ENCODE measurements around the gene SKOR2.
"Not testable (repeated sequence)": the region's sequence is repeated elsewhere in the genome, so short reads cannot be mapped to it uniquely, and the experiment has no call there.

SKOR2 gene

DNA sequence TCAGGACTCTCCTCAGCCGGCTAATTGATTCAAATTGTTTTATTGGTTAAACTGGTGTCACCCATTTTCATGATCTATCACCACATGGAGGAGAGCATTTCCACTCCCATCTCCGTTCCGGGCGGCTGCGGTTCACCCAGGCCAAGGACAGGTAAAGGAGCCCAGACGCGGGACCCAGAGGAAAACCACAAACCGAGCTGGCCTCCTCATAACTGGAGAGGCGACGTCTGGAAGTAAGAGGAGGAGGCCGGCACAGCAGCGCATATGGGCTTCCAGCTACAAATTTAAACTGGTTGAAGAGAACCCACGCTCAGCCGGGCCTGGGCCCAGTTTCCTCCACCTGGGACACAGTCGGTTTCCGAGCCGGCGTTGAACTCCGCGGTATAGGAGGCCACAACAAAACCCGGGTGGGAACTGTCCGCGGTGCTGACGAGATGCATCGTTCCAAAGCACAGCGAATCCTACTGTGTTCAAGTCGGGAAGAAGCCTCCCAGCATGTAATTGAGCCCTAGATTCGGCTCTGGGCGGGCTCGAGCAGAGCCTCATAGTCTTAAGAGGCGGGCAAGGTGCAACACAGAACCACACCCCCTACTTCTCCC is 3.0 kb upstream of the SKOR2 start:
- no peak for DNase-seq

DNA sequence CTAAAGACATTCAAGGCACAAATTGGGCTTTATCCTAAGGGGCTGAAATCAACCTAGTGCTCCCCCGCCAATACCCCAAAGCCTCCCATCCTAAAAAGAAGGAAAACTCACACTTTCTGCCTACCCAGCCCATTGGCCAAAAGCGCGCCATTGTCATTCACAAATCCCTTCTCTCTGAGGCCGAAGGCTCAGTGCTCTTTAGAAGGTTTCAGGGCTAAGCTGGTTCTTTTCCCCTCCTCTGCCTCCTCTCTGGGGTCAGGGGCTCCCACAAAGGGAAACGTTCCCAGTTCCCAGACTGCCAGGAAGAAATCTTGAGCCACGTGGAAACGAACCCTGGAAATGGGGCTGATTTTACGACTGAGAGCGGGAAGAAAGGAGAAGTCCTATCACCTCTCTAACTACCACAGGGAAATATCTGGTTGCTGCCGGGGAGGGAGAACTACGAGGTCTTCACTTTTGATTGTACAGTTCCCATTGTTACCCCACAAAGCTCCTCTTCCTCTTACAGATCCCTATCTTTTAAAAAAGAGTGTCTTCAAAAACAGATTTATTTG is 1.7 kb upstream of the SKOR2 start:
- DNase-seq = no peak

DNA sequence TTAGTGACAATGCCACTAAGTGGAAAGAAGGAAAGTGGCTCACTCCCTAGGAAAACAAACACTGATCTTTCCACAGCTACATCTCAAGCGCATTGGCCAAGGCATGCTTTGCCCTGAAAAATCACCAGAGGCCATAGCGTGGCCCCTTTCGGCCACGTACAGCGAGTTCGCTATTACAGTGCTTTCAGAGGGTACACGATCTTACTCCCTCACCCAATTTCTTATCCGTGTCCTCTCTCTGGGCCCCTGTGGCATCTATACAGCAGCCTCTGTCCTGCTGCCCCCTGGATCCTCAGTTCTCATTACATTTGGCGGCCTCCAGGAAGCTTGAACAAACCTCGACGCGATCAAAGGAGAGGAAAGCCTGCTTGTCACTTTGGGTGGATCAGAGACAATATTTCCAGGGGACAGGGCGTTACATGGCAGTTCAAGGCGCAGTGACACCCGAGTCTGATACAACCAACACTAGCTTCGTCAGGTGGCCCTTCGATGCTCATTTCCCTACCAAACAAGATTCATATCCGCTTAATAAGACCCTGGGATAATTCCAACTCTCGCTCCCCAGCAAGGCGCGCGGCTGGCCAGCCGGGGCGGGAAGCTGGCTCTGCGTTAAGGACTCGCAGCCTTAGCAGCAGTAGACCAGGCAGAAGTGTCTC is 941 bp downstream of the SKOR2 start:
- no peak for DNase-seq

- DNase-seq = no peak
Measured at GRCh38 chr18:47249314-47249981, 2.0 kb downstream of the SKOR2 start.

DNA sequence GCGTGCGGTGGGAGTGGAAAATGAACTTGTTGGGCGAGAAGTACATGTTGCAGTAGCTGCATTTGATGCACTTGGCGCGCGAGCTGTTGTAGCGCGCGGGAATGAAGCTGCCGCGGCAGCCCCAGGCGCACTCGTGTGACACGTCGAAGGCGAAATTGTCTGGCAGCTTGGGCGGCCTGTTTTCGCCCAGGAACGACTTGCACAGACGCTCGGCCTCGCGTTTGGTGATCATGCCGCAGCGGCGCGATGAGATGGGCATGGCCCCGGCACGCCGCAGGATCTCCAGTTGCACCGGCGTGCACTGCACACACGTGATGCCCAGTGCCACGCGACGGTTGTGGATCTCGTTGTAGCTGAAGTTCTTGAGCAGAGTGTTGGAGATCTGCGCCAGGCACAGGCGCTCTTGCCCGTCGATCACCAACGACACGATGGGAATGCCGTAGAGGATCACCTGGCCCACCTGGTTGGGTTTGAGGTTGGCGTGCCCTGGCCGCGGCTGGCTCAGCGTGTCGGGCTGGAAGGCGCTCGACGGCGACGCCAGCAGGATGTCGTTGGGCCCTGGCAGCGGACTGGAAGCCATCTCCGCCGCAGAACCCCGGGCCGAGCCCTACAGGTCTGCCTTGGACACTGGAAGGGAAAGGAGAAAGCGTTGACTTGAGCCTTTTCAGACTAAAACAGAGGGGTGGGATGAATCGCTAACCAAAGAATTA is 2.7 kb downstream of the SKOR2 start:
- no peak for DNase-seq

GRCh38 chr18:47248115-47248603 is 3.3 kb downstream of the SKOR2 start:
- DNase-seq = no peak

DNA sequence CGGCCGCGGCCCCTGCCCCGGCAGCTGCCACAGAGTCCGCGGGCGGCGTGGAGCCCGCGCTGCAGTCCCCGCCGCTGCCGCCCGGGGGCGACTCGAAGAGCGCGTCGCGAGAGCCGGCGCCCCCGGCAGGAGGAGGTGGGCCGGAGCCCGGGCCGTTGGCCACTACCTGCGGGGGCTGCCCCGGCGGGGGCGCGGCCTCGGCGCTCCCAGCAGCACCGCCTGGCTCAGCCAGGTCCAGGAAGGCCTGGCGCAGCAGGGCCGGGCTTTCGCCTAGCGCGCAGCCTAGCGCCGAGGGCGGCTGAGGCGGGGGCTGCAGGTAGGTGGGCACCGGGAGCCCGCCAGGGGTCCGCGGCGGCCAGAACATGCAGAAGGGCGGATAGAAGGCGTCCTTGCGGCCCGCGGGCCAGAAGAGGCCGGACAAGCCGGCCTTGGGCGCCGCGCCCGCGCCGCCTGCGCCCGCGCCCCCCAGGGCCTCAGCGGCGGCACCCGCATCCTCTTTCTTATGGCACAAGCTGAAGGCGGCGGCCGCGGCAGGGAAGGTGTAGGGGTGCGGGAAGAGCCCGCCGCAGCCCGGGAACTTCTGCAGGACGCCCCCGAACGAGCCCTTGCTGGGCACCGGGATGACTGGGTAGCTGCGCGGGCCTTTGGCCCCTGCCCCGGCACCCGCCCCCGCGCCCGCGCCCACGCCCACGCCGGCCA is 3.9 kb downstream of the SKOR2 start:
- DNase-seq = no peak

DNA sequence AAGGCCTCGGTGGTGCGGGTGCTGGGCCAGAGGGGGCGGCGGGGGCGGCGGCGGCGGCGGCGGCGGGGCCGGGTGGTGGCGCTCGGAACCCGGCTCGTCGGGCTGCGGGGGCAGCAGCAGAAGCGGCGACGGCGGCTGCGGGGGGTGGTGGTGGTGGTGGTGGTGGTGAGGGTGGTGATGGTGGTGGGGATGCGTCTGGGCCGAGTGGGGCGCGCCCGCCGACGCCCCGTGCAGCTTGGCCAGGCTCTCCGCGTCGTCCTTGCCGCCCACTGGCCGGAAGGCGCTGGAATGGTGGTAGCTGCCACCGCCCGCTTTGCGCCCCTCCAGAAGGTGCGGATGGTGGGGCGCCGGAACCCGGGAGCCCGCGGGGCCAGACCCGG is 4.4 kb downstream of the SKOR2 start:
- no peak for DNase-seq

DNA sequence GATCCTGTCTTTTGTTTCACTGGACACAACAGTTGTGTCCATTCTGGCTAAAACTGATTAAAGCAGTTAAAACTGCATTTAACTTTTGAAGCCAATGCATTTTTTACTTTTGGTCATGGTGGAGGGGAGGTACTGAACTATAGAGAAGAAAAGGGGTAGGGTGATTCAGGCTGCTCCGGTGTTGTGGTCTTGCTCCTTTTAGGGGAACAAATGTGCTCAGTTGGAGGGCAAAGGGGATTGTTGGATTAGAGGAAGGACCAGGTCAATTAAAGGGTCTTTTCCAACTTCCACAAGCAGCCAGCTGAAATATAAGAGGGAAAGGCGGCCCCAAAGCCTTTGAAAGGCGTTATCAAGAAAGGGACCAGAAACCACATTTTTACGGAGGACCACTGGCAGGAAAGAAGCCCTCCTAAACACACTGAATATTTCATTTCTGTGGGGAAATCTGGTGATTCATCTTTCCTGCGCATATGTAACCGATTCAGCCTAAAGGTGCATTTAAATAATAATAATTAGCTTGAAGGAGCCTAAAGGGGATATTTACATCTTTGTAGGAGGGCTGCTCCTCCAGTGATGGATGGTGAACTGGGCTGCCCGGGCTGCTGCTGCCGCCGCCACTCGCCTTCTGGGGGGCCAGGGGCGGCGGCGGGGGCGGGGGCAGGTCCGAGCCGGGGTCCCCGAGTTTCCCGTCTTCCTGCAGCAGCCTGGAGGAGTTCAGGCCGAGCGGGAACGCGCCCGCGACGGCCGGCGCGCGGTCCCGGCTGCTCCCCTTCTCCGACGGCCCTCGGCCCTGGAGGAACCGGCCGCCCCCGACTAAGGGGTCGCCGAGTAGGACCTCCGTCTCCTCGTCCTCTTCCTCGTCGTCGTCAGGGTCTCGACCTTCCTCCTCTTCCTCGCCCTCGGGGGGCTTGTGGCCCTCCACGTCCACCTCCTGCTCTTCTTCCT is 5.2 kb downstream of the SKOR2 start:
- DNase-seq = no peak

DNA sequence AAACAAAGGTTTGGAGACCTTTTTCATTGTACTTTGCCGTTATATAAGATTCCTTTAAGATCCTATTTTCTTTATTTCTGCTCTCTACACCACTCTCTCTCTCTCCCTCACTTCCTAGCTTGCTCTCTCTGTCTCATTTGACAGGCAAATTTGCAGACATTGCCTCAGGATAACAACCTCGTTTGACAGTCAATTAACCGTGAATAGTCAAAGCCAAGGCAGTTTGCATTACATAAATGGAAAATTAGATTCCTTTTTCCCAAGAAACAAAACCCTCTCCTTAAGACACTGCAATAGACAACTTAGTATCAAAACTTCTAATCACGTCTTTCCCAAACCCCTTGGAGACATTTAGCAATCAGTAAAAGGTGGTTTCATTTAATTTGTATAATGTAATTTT is 7.4 kb downstream of the SKOR2 start:
- no peak for DNase-seq

GRCh38 chr18:47235096-47235495 is 16.4 kb downstream of the SKOR2 start:
- no peak for DNase-seq

- no peak for DNase-seq
Measured at GRCh38 chr18:47226660-47227059, 24.8 kb downstream of the SKOR2 start.

DNA sequence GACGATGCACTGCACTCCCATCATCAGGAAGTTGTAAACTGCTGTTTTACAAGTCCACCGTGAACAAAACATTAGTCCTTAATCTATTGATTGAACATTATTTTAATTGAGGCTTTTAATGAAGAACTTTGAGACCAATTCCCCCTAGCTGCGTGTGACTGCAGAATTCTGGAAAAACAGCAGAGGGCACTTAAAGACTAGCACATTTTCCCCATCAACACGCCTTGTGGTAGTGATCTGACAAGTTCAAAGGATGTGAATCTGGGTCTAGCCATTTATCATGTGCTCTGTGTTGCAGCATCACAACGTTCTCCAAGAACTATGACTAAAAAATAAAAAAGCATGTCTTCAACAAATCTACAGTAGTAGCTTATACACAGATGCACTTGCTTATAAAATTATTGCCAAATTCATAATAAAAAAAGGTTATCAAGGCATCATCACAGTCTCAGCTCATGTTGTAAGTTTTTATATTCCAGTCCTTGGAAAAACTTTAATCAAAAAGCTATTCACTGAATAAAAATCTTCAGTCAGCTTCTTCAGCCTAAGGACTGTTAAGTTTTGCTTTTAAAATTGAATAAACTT is 35.8 kb downstream of the SKOR2 start:
- DNase-seq = peak; percentile 6

DNA sequence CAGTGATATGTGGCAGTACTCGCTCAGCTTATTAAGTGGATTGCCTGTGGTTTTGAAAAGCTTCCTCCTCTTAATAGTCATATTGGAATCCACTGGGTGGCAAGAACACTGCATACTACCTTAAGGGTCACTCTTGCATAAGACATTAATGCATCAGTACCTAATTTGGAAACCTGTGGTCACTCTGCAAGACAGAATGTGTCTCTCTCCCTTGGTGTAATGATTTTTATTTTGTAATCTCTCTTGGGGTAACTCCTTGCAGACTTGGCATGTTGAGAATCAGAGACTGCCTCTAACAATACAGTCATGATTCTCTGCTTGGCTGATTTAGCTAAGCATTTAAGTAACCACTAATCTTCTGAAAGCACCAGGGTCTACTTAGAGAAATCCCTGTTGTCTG is 42.3 kb downstream of the SKOR2 start:
- DNase-seq = no peak

DNA sequence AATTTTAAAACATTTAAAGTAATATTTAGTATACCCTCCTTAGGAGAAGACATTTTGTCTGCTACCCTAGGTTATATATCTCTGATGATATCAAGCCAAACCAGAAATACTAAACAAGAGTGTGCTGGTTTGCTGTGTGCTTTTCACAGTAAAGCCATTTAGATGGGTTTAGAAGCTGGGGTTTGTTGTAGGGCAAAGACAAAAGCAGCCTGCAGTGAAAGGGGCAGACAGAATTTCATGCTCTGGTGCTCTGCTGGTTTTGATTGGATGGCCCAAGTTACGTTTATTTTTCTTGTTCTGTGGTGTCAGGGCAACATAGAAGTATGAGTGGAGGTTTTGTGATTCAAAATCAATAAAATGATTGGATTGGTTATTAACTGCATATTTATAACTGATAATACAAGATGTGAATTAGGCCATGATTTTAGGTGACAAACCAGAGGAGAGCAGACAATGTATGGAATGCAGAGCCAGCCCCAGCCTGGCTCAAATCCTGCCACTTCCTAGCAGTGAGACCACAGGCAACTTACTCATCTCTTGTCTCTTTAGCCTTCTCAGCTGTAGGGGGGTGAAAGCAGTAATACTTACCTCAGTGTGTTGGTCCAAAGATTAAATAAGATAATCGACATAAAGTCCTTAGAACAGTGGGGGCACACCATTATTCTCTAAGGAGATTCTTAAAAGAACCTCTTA is 44.4 kb downstream of the SKOR2 start:
- DNase-seq = no peak

DNA sequence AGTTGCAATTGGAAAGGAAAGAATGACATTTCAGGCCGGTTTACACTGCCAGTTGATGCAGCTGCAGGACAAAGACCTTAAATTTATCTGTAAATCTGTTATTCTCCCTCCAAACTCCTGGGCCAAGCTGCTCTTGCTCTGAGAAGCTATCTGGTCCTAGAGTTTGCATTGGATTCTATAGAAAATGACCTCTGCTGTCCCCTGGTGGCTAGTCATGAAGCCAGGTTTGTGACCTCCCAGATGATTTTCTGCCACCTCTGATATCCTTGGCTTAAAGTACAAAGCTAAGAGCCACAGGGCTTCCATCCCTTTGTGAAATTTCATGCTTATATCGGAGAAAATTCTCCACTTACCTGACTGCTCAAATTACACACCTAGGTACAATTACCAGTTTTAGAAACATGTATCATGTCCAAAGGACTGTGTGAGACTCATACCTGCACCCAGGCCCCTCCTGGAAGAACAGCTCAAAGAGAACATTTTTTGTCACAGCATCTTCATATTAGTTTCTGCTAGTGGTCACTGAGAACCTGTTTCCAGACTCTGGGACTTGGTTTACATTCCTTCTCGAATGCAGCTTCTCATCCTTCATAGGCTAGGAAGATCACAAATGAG is 46.4 kb downstream of the SKOR2 start:
- DNase-seq = peak; percentile 2

- DNase-seq = no peak
Measured at GRCh38 chr18:47203626-47204464, 47.6 kb downstream of the SKOR2 start.

GRCh38 chr18:47195961-47196360 is 55.5 kb downstream of the SKOR2 start:
- not testable (repeated sequence) for DNase-seq

GRCh38 chr18:47191961-47192360 is 59.5 kb downstream of the SKOR2 start:
- no peak for DNase-seq
